Fibroblast of mammary gland (primary cell): ENCODE measurements around the gene CBX2.

Source experiments
- DNase-seq: peaks from one replicate; pipeline ENCODE4 v3.0.0-alpha.2; 2010; ENCODE audit warnings: low read depth
- H3K4me3 ChIP-seq: 2 replicates; pipeline ENCODE4 v1.5.1; 2011; ENCODE audit warnings: low read depth, mild to moderate bottlenecking, low read length, moderate library complexity; ENCODE audit not compliant: control insufficient read depth
- CTCF ChIP-seq: conservative IDR thresholded peaks from 2 replicates; pipeline ENCODE4 v1.5.1; 2011; ENCODE audit warnings: low read depth, low read length, inconsistent platforms; ENCODE audit not compliant: control insufficient read depth, insufficient read depth

Gene CBX2

GRCh38 chr17:79777894-79778503, at the start of gene CBX2:
Gene CBX2, plus strand, starts transcription at chr17:79778148. Its CDS starts 88 bp downstream, at chr17:79778236.
- H3K4me3 ChIP-seq: peak within 1 kb of the TSS; percentile 45
- DNase-seq: peak; percentile 36
- no peak for TF ChIP-seq CTCF

- H3K4me3 ChIP-seq: peak overlapping the region; percentile 21
Measured at GRCh38 chr17:79728169-79728907, 49.6 kb upstream of the CBX2 start.

GRCh38 chr17:79728908-79729471, 49.0 kb upstream of the CBX2 start:
- H3K4me3 ChIP-seq: no peak overlapping the region
- DNase-seq: no peak
- TF ChIP-seq CTCF: no peak

More at GRCh38 chr17:79728169-79728907, 49.6 kb upstream of the CBX2 start:
- peak; percentile 91 for DNase-seq
- no peak for TF ChIP-seq CTCF

- H3K4me3 ChIP-seq: no peak overlapping the region
- no peak for TF ChIP-seq CTCF
Measured at GRCh38 chr17:79729761-79730160, 48.2 kb upstream of the CBX2 start.

GRCh38 chr17:79730437-79730768, 47.5 kb upstream of the CBX2 start:
- no peak for DNase-seq
- no peak for TF ChIP-seq CTCF
- H3K4me3 ChIP-seq: no peak overlapping the region

More at GRCh38 chr17:79729761-79730160, 48.2 kb upstream of the CBX2 start:
- no peak for DNase-seq

- H3K4me3 ChIP-seq: no peak within 1 kb of the TSS
- DNase-seq: no peak
- TF ChIP-seq CTCF: no peak
Measured at GRCh38 chr17:79730769-79731483, 47.0 kb upstream of the CBX2 start, which contains the start of gene ENPP7. Gene ENPP7, plus strand, starts transcription at chr17:79730943. Its CDS starts 197 bp downstream, at chr17:79731140.
